Esophagus squamous epithelium (tissue), 5 donors: Measurements from ENCODE around the gene OR51B4. TPM values are rescaled to one million over a fixed set of nuclear protein-coding genes. Genes with fewer than 3 reads are reported as not detected.

Experiments used
- DNase-seq: peaks from one replicate; lab custom pipeline; 2025; lab: John Stamatoyannopoulos, UW
- H3K27ac ChIP-seq, 4 donors: fragments of 200-600 bp; sonication (generic); one replicate each; pipeline ENCODE4 v1.5.1; 2016 to 2019; ENCODE audit warnings: mild to moderate bottlenecking in 1 of 4
- H3K27me3 ChIP-seq, 4 donors: fragments of 200-600 bp; sonication (generic); 1 replicate in 3 of 4; 2 replicates in 1 of 4; pipeline versions ENCODE4 v1.5.1 to v1.6.0; 2017 to 2021; ENCODE audit warnings: antibody characterized with exemption in 1 of 4
- H3K36me3 ChIP-seq, 3 donors: fragments of 200-600 bp; sonication (generic); one replicate each; pipeline ENCODE4 v1.5.1; 2016 to 2019
- H3K4me1 ChIP-seq, 3 donors: fragments of 200-600 bp; sonication (generic); one replicate each; pipeline ENCODE4 v1.5.1; 2017 to 2019
- H3K4me3 ChIP-seq, 4 donors: fragments of 200-600 bp; sonication (generic); 1 replicate in 3 of 4; 2 replicates in 1 of 4; pipeline ENCODE4 v1.5.1; 2016 to 2019; ENCODE audit warnings: mild to moderate bottlenecking in 2 of 4, moderate library complexity in 1 of 4
- H3K9me3 ChIP-seq, 3 donors: fragments of 200-600 bp; sonication (generic); one replicate each; pipeline ENCODE4 v1.5.1; 2016 to 2019
- CTCF ChIP-seq, 6 experiments: fragments of 450-650 bp in 4 of 6; fragments of 200-600 bp in 2 of 6; sonication (generic) in 2 of 6; IDR thresholded peaks; one replicate each; pipeline ENCODE4 v1.5.1; 2016 to 2019; ENCODE audit warnings: antibody characterized with exemption in 6 of 6, mild to moderate bottlenecking in 4 of 6, moderate library complexity in 4 of 6
- POLR2A ChIP-seq, 4 donors: fragments of 450-650 bp; IDR thresholded peaks; one replicate each; pipeline ENCODE4 v1.6.1; 2017; ENCODE audit warnings: antibody characterized with exemption in 4 of 4, mild to moderate bottlenecking in 4 of 4, moderate library complexity in 3 of 4
- WGBS, 2 donors: methylation state at CpG; one replicate each; pipeline ENCODE4 v1.1.5; 2018; 5-methylcytosine and 5-hydroxymethylcytosine counted together
- intact Hi-C: fragments of 100-400 bp; cut with DNase I; formaldehyde crosslinking; loops from one replicate; pipeline ENCODE4 v1.15.0; 2022
- total RNA-seq, 4 donors: library from RNA; depleted of rRNA; stranded (reverse); fragments of >200 nt; gene quantifications; one replicate each; pipeline ENCODE4 v1.1.0, GENCODE V29; 2016
- donor health status: DM: yes; HTN: yes; CAD: no.

The OR51B4 gene
- total RNA-seq, 4 donors from 2014 or later: not detected

- Histone ChIP-seq H3K4me3 (no peak overlapping the region), H3K9me3 (no peaks in the 10 kb centered on the region), H3K4me1 (no peaks in the 10 kb centered on the region), H3K27ac (no peak overlapping the region), H3K27me3 (no peaks in the 10 kb centered on the region), H3K36me3 (no peaks in the 10 kb centered on the region)
- no peak for DNase-seq
- WGBS, 2 donors: 70 to 71% methylated on average over 4 of the region's 4 CpGs
- no peak for TF ChIP-seq CTCF (IDR thresholded peaks at IDR 0.05)
- TF ChIP-seq POLR2A (IDR thresholded peaks at IDR 0.05): no peak
- intact Hi-C loops: no loop called here
These were observed 29.2 kb downstream of the OR51B4 start for GRCh38 chr11:5272395-5273017.

GRCh38 chr11:5269715-5270147 lies 32.0 kb downstream of the OR51B4 start, which contains the start of gene HBE1:
Gene HBE1, minus strand, starts transcription at chr11:5269945. Its CDS starts 55 bp downstream, at chr11:5269890.
- no peaks in the 10 kb centered on the region for H3K9me3 ChIP-seq
- no peaks in the 10 kb centered on the region for H3K36me3 ChIP-seq
- WGBS, 2 donors: 54 to 61% methylated on average over 3 to 4 of the region's 4 CpGs
- TF ChIP-seq CTCF (IDR thresholded peaks at IDR 0.05): no peak
- TF ChIP-seq POLR2A (IDR thresholded peaks at IDR 0.05): no peak
- H3K4me1 ChIP-seq: no peaks in the 10 kb centered on the region
- no peak for DNase-seq
- no peak within 1 kb of the TSS for H3K27ac ChIP-seq
- H3K27me3 ChIP-seq: no peaks in the 10 kb centered on the region
- H3K4me3 ChIP-seq: no peak within 1 kb of the TSS
- intact Hi-C loops: no loop called here

- DNase-seq: no peak
- TF ChIP-seq POLR2A (IDR thresholded peaks at IDR 0.05) (no peak), CTCF (IDR thresholded peaks at IDR 0.05) (no peak)
- no peaks in the 10 kb centered on the region for H3K9me3 ChIP-seq
- H3K36me3 ChIP-seq: no peaks in the 10 kb centered on the region
- no peaks in the 10 kb centered on the region for H3K4me1 ChIP-seq
- intact Hi-C loops: no loop called here
- no peaks in the 10 kb centered on the region for H3K27me3 ChIP-seq
- 69 to 71% methylated on average over 2 of the region's 2 CpGs for WGBS, 2 donors
- no peak overlapping the region for H3K27ac ChIP-seq
- no peak overlapping the region for H3K4me3 ChIP-seq
These were observed 34.6 kb downstream of the OR51B4 start for GRCh38 chr11:5267033-5267563.

GRCh38 chr11:5266609-5267008 lies 35.1 kb downstream of the OR51B4 start:
- Histone ChIP-seq H3K4me3 (no peak overlapping the region), H3K4me1 (no peaks in the 10 kb centered on the region), H3K9me3 (no peaks in the 10 kb centered on the region), H3K27ac (no peak overlapping the region), H3K27me3 (no peaks in the 10 kb centered on the region), H3K36me3 (no peaks in the 10 kb centered on the region)
- no peak for TF ChIP-seq POLR2A (IDR thresholded peaks at IDR 0.05)
- no peak for TF ChIP-seq CTCF (IDR thresholded peaks at IDR 0.05)
- DNase-seq: no peak
- intact Hi-C loops: no loop called here

GRCh38 chr11:5265832-5266231 lies 35.9 kb downstream of the OR51B4 start:
- TF ChIP-seq POLR2A (IDR thresholded peaks at IDR 0.05): no peak
- TF ChIP-seq CTCF (IDR thresholded peaks at IDR 0.05): no peak
- Histone ChIP-seq H3K4me1 (no peaks in the 10 kb centered on the region), H3K4me3 (no peak overlapping the region), H3K36me3 (no peaks in the 10 kb centered on the region), H3K9me3 (no peaks in the 10 kb centered on the region), H3K27ac (no peak overlapping the region), H3K27me3 (no peaks in the 10 kb centered on the region)
- intact Hi-C loops: no loop called here
- 57 to 58% methylated on average over 2 of the region's 2 CpGs for WGBS, 2 donors
- no peak for DNase-seq
